Measurements from ENCODE around the gene SYNPO.

SYNPO gene

DNA sequence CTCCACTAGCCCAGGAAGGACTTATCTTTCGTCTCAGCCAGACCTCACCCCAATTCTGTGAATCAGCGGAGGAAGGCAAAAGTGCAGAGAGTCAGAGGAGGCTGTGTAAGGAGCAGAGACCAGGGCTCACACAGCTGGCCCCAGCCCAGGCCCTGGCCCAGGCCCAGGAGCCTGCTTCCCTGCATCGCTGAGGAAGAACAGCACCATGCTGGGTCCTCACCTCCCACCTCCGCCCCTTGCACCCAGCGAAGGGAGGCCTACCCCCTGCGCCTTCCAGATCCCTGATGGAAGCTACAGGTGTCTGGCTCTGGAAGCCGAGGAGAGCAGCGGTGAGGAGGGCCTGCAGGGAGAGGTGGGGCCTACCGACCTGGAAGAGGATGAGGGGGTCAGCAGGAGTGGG is 22.3 kb upstream of the SYNPO start:
- Histone ChIP-seq H4K20me1 (ENCODE audit: insufficient read depth, low read length) (no peaks in the 10 kb centered on the region), H3K36me3 (replicated peaks; ENCODE audit: insufficient read depth, low read length) (no peaks in the 10 kb centered on the region), H3K4me2 (ENCODE audit: low read depth, low read length) (no peak overlapping the region), H2AFZ (ENCODE audit: low read length) (no peak overlapping the region), H3K79me2 (ENCODE audit: low read length) (no peaks in the 10 kb centered on the region), H3K9ac (ENCODE audit: low read length) (no peak overlapping the region), H3K9me2 (replicated peaks; ENCODE audit: insufficient read depth, low read length) (no peaks in the 10 kb centered on the region), H3K27ac (ENCODE audit: low read length) (no peak overlapping the region), H3K9me3 (replicated peaks; ENCODE audit: insufficient read depth, low read length) (no peaks in the 10 kb centered on the region), H3F3A (ENCODE audit: insufficient read depth, low read length) (no peaks in the 10 kb centered on the region), H3K4me3 (ENCODE audit: low read length) (no peak overlapping the region), H3K27me3 (replicated peaks; ENCODE audit: insufficient read depth, low read length) (peaks cover 9% of the 10 kb centered on the region), H3K4me1 (ENCODE audit: low read length) (no peaks in the 10 kb centered on the region)
- no peak for DNase-seq
- no peak for TF ChIP-seq EZH2 (optimal IDR thresholded peaks at IDR 0.05; ENCODE audit: low read depth, low read length)
- TF ChIP-seq, protein P1, sequence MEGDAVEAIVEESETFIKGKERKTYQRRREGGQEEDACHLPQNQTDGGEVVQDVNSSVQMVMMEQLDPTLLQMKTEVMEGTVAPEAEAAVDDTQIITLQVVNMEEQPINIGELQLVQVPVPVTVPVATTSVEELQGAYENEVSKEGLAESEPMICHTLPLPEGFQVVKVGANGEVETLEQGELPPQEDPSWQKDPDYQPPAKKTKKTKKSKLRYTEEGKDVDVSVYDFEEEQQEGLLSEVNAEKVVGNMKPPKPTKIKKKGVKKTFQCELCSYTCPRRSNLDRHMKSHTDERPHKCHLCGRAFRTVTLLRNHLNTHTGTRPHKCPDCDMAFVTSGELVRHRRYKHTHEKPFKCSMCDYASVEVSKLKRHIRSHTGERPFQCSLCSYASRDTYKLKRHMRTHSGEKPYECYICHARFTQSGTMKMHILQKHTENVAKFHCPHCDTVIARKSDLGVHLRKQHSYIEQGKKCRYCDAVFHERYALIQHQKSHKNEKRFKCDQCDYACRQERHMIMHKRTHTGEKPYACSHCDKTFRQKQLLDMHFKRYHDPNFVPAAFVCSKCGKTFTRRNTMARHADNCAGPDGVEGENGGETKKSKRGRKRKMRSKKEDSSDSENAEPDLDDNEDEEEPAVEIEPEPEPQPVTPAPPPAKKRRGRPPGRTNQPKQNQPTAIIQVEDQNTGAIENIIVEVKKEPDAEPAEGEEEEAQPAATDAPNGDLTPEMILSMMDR (IDR thresholded peaks at IDR 0.05; ENCODE audit: low read length) = no peak
- no peak for TF ChIP-seq EZH2phosphoT487 (IDR thresholded peaks at IDR 0.05; ENCODE audit: low read length)

DNA sequence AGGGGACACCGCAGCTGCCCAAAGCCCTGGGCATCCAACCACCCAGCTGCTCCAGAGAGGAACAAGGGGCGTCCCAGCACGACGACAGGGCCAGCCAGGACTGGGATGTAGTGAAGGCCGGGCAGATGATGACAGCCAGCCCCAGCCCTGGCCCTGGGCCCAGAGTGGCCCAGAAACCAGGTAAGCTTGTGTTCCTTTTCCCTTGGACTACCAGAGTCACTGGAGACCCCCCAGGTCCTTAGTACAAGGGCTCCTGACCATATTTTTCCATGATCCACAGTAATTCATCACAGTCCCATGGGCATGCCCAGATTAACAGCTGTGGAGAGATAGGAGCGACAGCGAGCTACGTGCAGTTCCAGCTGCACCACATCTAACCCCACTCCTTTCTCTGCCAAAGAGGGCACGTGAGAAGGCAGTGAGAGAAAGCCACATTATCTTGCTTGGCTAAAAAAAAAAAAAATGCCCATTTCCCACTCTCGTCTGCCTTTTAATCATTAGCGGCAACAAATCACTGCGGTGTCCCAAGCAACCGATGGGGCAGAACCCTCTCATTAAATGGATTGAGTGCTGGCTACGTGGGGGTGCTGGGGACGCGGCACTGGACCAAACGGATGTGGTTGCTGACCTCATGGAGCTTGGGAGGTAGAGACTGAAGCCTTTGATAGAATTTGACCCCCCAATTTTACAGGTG is 21.7 kb upstream of the SYNPO start:
- H3K9ac ChIP-seq (ENCODE audit: low read length) = no peak overlapping the region

DNA sequence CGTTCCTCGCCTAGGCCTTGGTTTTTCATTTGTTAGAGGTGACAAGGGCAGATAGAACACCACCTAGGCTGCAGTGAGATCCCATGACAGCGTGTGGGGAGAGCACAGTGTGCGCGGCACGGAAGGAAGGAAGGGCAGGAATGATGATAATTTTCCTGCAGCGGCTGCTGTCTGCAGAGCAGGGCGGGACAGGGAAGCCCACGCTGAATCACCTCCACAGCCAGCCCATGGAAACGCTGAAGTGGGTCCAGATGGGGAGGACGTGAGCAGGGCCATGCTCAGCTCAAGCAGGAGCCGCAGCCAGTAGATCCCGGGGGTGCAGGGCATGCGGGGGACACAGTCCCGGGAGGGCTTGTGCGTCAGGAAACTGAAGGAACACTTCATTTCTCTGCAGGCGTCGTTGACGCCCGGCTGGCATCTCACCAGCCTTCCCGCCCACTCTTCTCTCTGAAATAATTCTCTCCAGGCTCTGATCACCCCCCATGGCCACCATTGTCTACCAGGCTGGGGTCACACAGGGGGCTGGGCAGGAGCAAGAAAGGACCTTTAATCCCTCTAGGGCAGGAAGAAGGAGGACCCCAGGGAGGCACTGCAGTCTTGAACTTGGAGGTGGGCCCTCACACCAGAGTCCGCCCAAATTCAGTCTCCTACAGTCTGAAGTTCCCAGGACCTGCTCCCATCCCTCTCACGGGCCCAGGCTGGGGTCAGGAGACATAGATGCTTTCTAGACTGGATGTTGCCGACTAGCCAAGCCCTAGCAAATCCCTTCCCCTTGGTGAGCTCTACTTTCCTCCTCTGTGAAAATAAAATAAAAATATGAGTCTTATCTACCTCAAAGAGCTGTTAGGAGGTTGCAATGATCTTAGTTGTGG is 20.9 kb upstream of the SYNPO start:
- Histone ChIP-seq H3K9me3 (replicated peaks; ENCODE audit: insufficient read depth, low read length) (no peaks in the 10 kb centered on the region), H3K9ac (ENCODE audit: low read length) (no peak overlapping the region), H2AFZ (ENCODE audit: low read length) (no peak overlapping the region), H3K4me1 (ENCODE audit: low read length) (peaks cover 7% of the 10 kb centered on the region; the same call in 1 of the 2 replicates), H3K36me3 (replicated peaks; ENCODE audit: insufficient read depth, low read length) (no peaks in the 10 kb centered on the region), H4K20me1 (ENCODE audit: insufficient read depth, low read length) (no peaks in the 10 kb centered on the region), H3K4me2 (ENCODE audit: low read depth, low read length) (no peak overlapping the region), H3K79me2 (ENCODE audit: low read length) (no peaks in the 10 kb centered on the region), H3K27ac (ENCODE audit: low read length) (no peak overlapping the region), H3K27me3 (replicated peaks; ENCODE audit: insufficient read depth, low read length) (peaks cover 9% of the 10 kb centered on the region), H3F3A (ENCODE audit: insufficient read depth, low read length) (0 out of 2 replicates have a peak, but pooled peaks cover 6% of the 10 kb centered on the region), H3K4me3 (ENCODE audit: low read length) (no peak overlapping the region), H3K9me2 (replicated peaks; ENCODE audit: insufficient read depth, low read length) (no peaks in the 10 kb centered on the region)
- no peak for DNase-seq
- TF ChIP-seq EZH2phosphoT487 (IDR thresholded peaks at IDR 0.05; ENCODE audit: low read length) (no peak), EZH2 (optimal IDR thresholded peaks at IDR 0.05; ENCODE audit: low read depth, low read length) (no peak)
- TF ChIP-seq, protein P1 (IDR thresholded peaks at IDR 0.05; ENCODE audit: low read length) = no peak

More for the DNA sequence above, 21.7 kb upstream of the SYNPO start:
- TF ChIP-seq, protein P1 (IDR thresholded peaks at IDR 0.05; ENCODE audit: low read length) = no peak
- TF ChIP-seq EZH2 (optimal IDR thresholded peaks at IDR 0.05; ENCODE audit: low read depth, low read length) = no peak
- no peak for TF ChIP-seq EZH2phosphoT487 (IDR thresholded peaks at IDR 0.05; ENCODE audit: low read length)
- 0 out of 2 replicates have a peak, but pooled peaks cover under 1% of the 10 kb centered on the region for H3F3A ChIP-seq (ENCODE audit: insufficient read depth, low read length)
- no peak overlapping the region for H3K4me3 ChIP-seq (ENCODE audit: low read length)
- no peak overlapping the region for H2AFZ ChIP-seq (ENCODE audit: low read length)
- H3K4me1 ChIP-seq (ENCODE audit: low read length) = peaks cover under 1% of the 10 kb centered on the region; the same call in 1 of the 2 replicates
- H3K4me2 ChIP-seq (ENCODE audit: low read depth, low read length) = no peak overlapping the region
- no peaks in the 10 kb centered on the region for H4K20me1 ChIP-seq (ENCODE audit: insufficient read depth, low read length)
- H3K9me2 ChIP-seq (replicated peaks; ENCODE audit: insufficient read depth, low read length) = no peaks in the 10 kb centered on the region
- no peaks in the 10 kb centered on the region for H3K79me2 ChIP-seq (ENCODE audit: low read length)
- H3K9me3 ChIP-seq (replicated peaks; ENCODE audit: insufficient read depth, low read length) = no peaks in the 10 kb centered on the region
- DNase-seq = no peak
- H3K36me3 ChIP-seq (replicated peaks; ENCODE audit: insufficient read depth, low read length) = no peaks in the 10 kb centered on the region
- no peak overlapping the region for H3K27ac ChIP-seq (ENCODE audit: low read length)
- H3K27me3 ChIP-seq (replicated peaks; ENCODE audit: insufficient read depth, low read length) = peaks cover 9% of the 10 kb centered on the region
